Common myeloid progenitor, CD34-positive (primary cell): Measurements from ENCODE around the gene SLC6A7.
"Not testable (repeated sequence)": the region's sequence is repeated elsewhere in the genome, so short reads cannot be mapped to it uniquely, and the experiment has no call there.

Experiments used
- CTCF ChIA-PET: fragments of 350-600 bp; sonication (Branson Sonifier 250); formaldehyde crosslinking; loops from one replicate; lab custom pipeline; 2021; ENCODE audit warnings: antibody characterized with exemption; lab: Charles Lee
- POLR2A ChIA-PET: fragments of 350-600 bp; sonication (Branson Sonifier 250); formaldehyde crosslinking; loops from one replicate; lab custom pipeline; 2021; ENCODE audit warnings: antibody characterized with exemption; lab: Charles Lee
- DNase-seq, 3 donors: peaks; one replicate each; pipeline versions ENCODE4 v3.0.0 to v3.0.0-alpha.2; 2013
- H3K27ac ChIP-seq, 2 experiments: 1 replicate in 1 of 2; 2 replicates in 1 of 2; pipeline ENCODE4 v1.7.0; 2013; ENCODE audit warnings: inconsistent platforms in 2 of 2, low read length in 2 of 2, mild to moderate bottlenecking in 2 of 2, low read depth in 1 of 2, moderate library complexity in 1 of 2; ENCODE audit not compliant: severe bottlenecking in 2 of 2, insufficient read depth in 1 of 2, poor library complexity in 1 of 2
- H3K27me3 ChIP-seq, 5 experiments: replicated peaks in 2 of 5; 1 replicate in 3 of 5; 2 replicates in 2 of 5; pipeline versions ENCODE4 v1.6.1 to v1.7.0; 2013; ENCODE audit warnings: low read length in 4 of 5, mild to moderate bottlenecking in 2 of 5, moderate library complexity in 2 of 5, inconsistent platforms in 1 of 5; ENCODE audit not compliant: insufficient read depth in 5 of 5, control insufficient read depth in 4 of 5
- H3K36me3 ChIP-seq, 4 experiments: 1 replicate in 2 of 4; 2 replicates in 2 of 4; pipeline versions ENCODE4 v1.6.1 to v1.7.0; 2013; ENCODE audit warnings: low read length in 3 of 4, control low read depth in 1 of 4, mild to moderate bottlenecking in 1 of 4; ENCODE audit not compliant: control insufficient read depth in 4 of 4, insufficient read depth in 4 of 4
- H3K4me1 ChIP-seq, 4 experiments: 1 replicate in 3 of 4; 2 replicates in 1 of 4; pipeline versions ENCODE4 v1.6.1 to v1.7.1; 2013; ENCODE audit warnings: low read length in 3 of 4, mild to moderate bottlenecking in 3 of 4, control low read depth in 1 of 4, inconsistent platforms in 1 of 4, moderate library complexity in 1 of 4; ENCODE audit not compliant: control insufficient read depth in 4 of 4, insufficient read depth in 4 of 4; ENCODE audit errors: control extremely low read depth in 1 of 4
- H3K4me3 ChIP-seq, 7 experiments: 1 replicate in 4 of 7; 2 replicates in 3 of 7; pipeline versions ENCODE4 v1.5.1 to v1.7.0; 2013; ENCODE audit warnings: mild to moderate bottlenecking in 7 of 7, low read length in 6 of 7, moderate library complexity in 6 of 7, inconsistent platforms in 2 of 7, low read depth in 2 of 7, control low read depth in 1 of 7; ENCODE audit not compliant: insufficient read depth in 4 of 7, control insufficient read depth in 1 of 7; ENCODE audit errors: extremely low read depth in 1 of 7
- H3K9me3 ChIP-seq, 5 experiments: 1 replicate in 4 of 5; 2 replicates in 1 of 5; pipeline versions ENCODE4 v1.6.1 to v1.7.1; 2013; ENCODE audit warnings: low read length in 4 of 5, mild to moderate bottlenecking in 2 of 5, inconsistent platforms in 1 of 5, low read depth in 1 of 5, moderate library complexity in 1 of 5; ENCODE audit not compliant: control insufficient read depth in 4 of 5, insufficient read depth in 2 of 5; ENCODE audit errors: control extremely low read depth in 1 of 5
- WGBS: methylation state at CpG from one replicate; pipeline ENCODE4 v1.1.5; 2013; ENCODE audit not compliant: insufficient coverage; 5-methylcytosine and 5-hydroxymethylcytosine counted together

The SLC6A7 gene

GRCh38 chr5:150229571-150229970, 39.7 kb downstream of the SLC6A7 start:
- Histone ChIP-seq H3K4me1 (no peaks in the 10 kb centered on the region), H3K9me3 (no peaks in the 10 kb centered on the region), H3K4me3 (no peak overlapping the region), H3K36me3 (no peaks in the 10 kb centered on the region), H3K27ac (no peak overlapping the region), H3K27me3 (no peaks in the 10 kb centered on the region)
- ChIA-PET POLR2A (interaction anchor here (0.5 kb wide), 1 partner anchor 263 kb away, joined by 4 read pairs; no protein-coding TSS in a partner anchor), CTCF (interaction anchor here (0.6 to 1.5 kb wide), 5 partner anchors 10 to 25 kb away, joined by 3 to 4 read pairs (median 3); no protein-coding TSS in a partner anchor)
- 94% methylated on average over 3 of the region's 3 CpGs for WGBS
- DNase-seq: no peak

- CTCF ChIA-PET: interaction anchor here (1.5 kb wide), 1 partner anchor 11 kb away, joined by 4 read pairs; no protein-coding TSS in a partner anchor
Measured at GRCh38 chr5:150230842-150231241, 41.0 kb downstream of the SLC6A7 start.

GRCh38 chr5:150233706-150234105, 43.8 kb downstream of the SLC6A7 start:
- CTCF ChIA-PET: interaction anchor here (1.2 to 2.3 kb wide), 4 partner anchors 10 to 29 kb away, joined by 3 to 8 read pairs (median 4); no protein-coding TSS in a partner anchor
- DNase-seq, H3K36me3 ChIP-seq, H3K9me3 ChIP-seq, H3K27ac ChIP-seq, H3K4me1 ChIP-seq, H3K27me3 ChIP-seq, H3K4me3 ChIP-seq: not testable (repeated sequence)
- POLR2A ChIA-PET: interaction anchor here (0.5 kb wide), 1 partner anchor 9 kb away, joined by 4 read pairs; no protein-coding TSS in a partner anchor
- 90% methylated on average over 5 of the region's 5 CpGs for WGBS

More at GRCh38 chr5:150230842-150231241, 41.0 kb downstream of the SLC6A7 start:
- POLR2A ChIA-PET: no interaction called here
- no peaks in the 10 kb centered on the region for H3K27me3 ChIP-seq
- no peak for DNase-seq
- H3K4me1 ChIP-seq: no peaks in the 10 kb centered on the region
- H3K27ac ChIP-seq: no peak overlapping the region
- H3K36me3 ChIP-seq: no peaks in the 10 kb centered on the region
- no peak overlapping the region for H3K4me3 ChIP-seq
- 100% methylated on average over 6 of the region's 7 CpGs for WGBS
- H3K9me3 ChIP-seq: no peaks in the 10 kb centered on the region

GRCh38 chr5:150234576-150235499, 45.0 kb downstream of the SLC6A7 start:
- no peak for DNase-seq
- H3K4me1 ChIP-seq: no peaks in the 10 kb centered on the region
- H3K27me3 ChIP-seq: no peaks in the 10 kb centered on the region
- ChIA-PET POLR2A (no interaction called here), CTCF (interaction anchor here (1.3 to 2.3 kb wide), 6 partner anchors 11 to 114 kb away, joined by 3 to 8 read pairs (median 5); no protein-coding TSS in a partner anchor)
- no peak overlapping the region for H3K4me3 ChIP-seq
- 88% methylated on average over 5 of the region's 5 CpGs for WGBS
- H3K9me3 ChIP-seq: no peaks in the 10 kb centered on the region
- no peaks in the 10 kb centered on the region for H3K36me3 ChIP-seq
- no peak overlapping the region for H3K27ac ChIP-seq

- ChIA-PET CTCF (interaction anchor here (1.3 to 2.3 kb wide), 5 partner anchors 14 to 114 kb away, joined by 3 to 8 read pairs (median 6); no protein-coding TSS in a partner anchor), POLR2A (no interaction called here)
- H3K27me3 ChIP-seq: no peaks in the 10 kb centered on the region
- no peaks in the 10 kb centered on the region for H3K9me3 ChIP-seq
- H3K36me3 ChIP-seq: no peaks in the 10 kb centered on the region
- DNase-seq: no peak
- 100% methylated on average over 3 of the region's 5 CpGs for WGBS
- H3K27ac ChIP-seq: no peak overlapping the region
- no peaks in the 10 kb centered on the region for H3K4me1 ChIP-seq
- H3K4me3 ChIP-seq: no peak overlapping the region
Measured at GRCh38 chr5:150235500-150235854, 45.6 kb downstream of the SLC6A7 start.

GRCh38 chr5:150236313-150236712, 46.5 kb downstream of the SLC6A7 start:
- H3K4me3 ChIP-seq: no peak overlapping the region
- no peak overlapping the region for H3K27ac ChIP-seq
- DNase-seq: no peak
- no peaks in the 10 kb centered on the region for H3K27me3 ChIP-seq
- ChIA-PET POLR2A (no interaction called here), CTCF (interaction anchor here (0.8 to 2.2 kb wide), 3 partner anchors 35 to 114 kb away, joined by 3 to 6 read pairs (median 3); no protein-coding TSS in a partner anchor)
- no peaks in the 10 kb centered on the region for H3K4me1 ChIP-seq
- 71% methylated on average over 1 of the region's 2 CpGs for WGBS
- no peaks in the 10 kb centered on the region for H3K9me3 ChIP-seq
- H3K36me3 ChIP-seq: no peaks in the 10 kb centered on the region
